Body of pancreas (tissue), 4 donors: ENCODE results near the gene ITGB2. TPM values are rescaled to one million over a fixed set of nuclear protein-coding genes. Genes with fewer than 3 reads are reported as not detected.

Experiments used
- ATAC-seq: fragments of 150-250 bp; one replicate; pipeline ENCODE4 v1.9.1; 2016
- DNase-seq, 4 donors: peaks; one replicate each; pipeline ENCODE4 v3.0.0-alpha.2; 2019
- H3K27ac ChIP-seq, 4 donors: fragments of 200-600 bp; sonication (generic); 1 replicate in 3 of 4; 2 replicates in 1 of 4; pipeline versions ENCODE4 v1.5.1 to v1.6.1; 2016 to 2019; ENCODE audit warnings: mild to moderate bottlenecking in 1 of 4, mixed read lengths in 1 of 4, moderate library complexity in 1 of 4
- H3K27me3 ChIP-seq, 2 donors: fragments of 200-600 bp; sonication (generic); one replicate each; pipeline ENCODE4 v1.6.0; 2016; ENCODE audit warnings: mild to moderate bottlenecking in 1 of 2
- H3K36me3 ChIP-seq, 2 donors: fragments of 200-600 bp; sonication (generic); replicated peaks in 1 of 2; 2 replicates each; pipeline ENCODE4 v1.5.1; 2016; ENCODE audit warnings: low read depth in 2 of 2; ENCODE audit not compliant: insufficient read depth in 1 of 2
- H3K4me1 ChIP-seq: fragments of 200-600 bp; sonication (generic); one replicate; pipeline ENCODE4 v1.6.0; 2016
- H3K4me3 ChIP-seq, 2 donors: fragments of 200-600 bp; sonication (generic); 1 replicate in 1 of 2; 2 replicates in 1 of 2; pipeline ENCODE4 v1.5.1; 2016 to 2019
- H3K9me3 ChIP-seq, 3 donors: fragments of 200-600 bp; sonication (generic); 1 replicate in 2 of 3; 2 replicates in 1 of 3; pipeline ENCODE4 v1.5.1; 2016
- CTCF ChIP-seq, 7 experiments: fragments of 450-650 bp in 4 of 7; fragments of 200-600 bp in 3 of 7; sonication (generic) in 3 of 7; IDR thresholded peaks; one replicate each; pipeline ENCODE4 v1.5.1; 2016 to 2019; ENCODE audit warnings: antibody characterized with exemption in 7 of 7
- POLR2A ChIP-seq, 3 donors: fragments of 450-650 bp; IDR thresholded peaks; one replicate each; pipeline ENCODE4 v1.6.1; 2016; ENCODE audit warnings: antibody characterized with exemption in 3 of 3, mild to moderate bottlenecking in 2 of 3
- WGBS, 2 donors: methylation state at CpG; one replicate each; pipeline ENCODE4 v1.1.5; 2017; 5-methylcytosine and 5-hydroxymethylcytosine counted together
- intact Hi-C: fragments of 100-400 bp; cut with DNase I; formaldehyde crosslinking; loops from one replicate; pipeline ENCODE4 v1.15.1; 2023
- total RNA-seq, 2 donors: library from RNA; depleted of rRNA; stranded (reverse); fragments of >200 nt; gene quantifications; one replicate each; pipeline ENCODE4 v1.1.0, GENCODE V29; 2016

Gene ITGB2
- total RNA-seq, 2 donors from 2014 or later, result 17.8 to 23.3 TPM

GRCh38 chr21:44960141-44961092, 39.7 kb upstream of the ITGB2 start:
- WGBS, 2 donors, result 87 to 91% methylated on average over 20 to 23 of the region's 23 CpGs
- Histone ChIP-seq H3K27me3 (no peaks in the 10 kb centered on the region), H3K4me1 (no peaks in the 10 kb centered on the region), H3K9me3 (no peaks in the 10 kb centered on the region), H3K4me3 (no peak overlapping the region), H3K27ac (no peak overlapping the region), H3K36me3 (peaks cover 0 to 6% of the 10 kb centered on the region in 2 donors)
- ATAC-seq, result no peak
- TF ChIP-seq CTCF (IDR thresholded peaks at IDR 0.05) (no peak), POLR2A (IDR thresholded peaks at IDR 0.05) (no peak)
- intact Hi-C loops, result loop anchor here (10.0 kb wide), 1 partner anchor 64 kb away; no protein-coding TSS in a partner anchor
- no peak for DNase-seq

DNA sequence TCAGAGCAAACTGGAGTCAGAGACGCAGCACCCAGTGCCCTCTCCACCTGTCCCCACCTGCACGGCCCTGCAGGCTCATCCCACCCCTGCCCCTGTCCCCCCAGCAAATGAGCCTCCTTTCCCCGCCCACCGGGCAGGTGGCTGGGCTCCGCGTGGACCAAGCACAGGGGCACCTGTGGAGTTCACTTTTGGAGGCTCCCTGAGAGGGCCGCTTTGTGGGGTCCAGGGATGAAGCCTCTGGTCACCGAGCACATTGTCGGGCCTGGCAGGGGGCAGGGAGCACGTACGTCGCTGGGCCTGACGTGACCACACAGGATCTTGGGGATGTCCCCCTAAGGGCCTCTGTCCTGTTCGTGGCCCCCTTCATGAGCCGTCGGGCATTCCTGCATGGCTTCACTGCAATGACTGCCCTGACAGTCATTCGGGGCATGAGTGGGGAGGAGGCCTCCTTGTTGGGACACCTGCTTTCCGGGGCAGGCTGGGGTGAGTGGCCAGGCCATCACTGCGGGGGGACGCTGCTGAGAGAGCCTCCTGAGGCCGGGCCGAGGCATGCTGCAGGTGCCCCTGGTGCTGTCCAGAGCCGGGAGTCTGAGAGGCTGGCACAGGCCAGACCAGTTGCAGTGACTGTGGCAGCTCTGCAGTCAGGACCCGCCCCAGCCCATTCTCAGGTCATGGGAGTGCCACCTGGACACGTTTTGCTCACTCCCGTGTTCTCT, 38.8 kb upstream of the ITGB2 start:
- WGBS, 2 donors, result 86 to 89% methylated on average over 11 to 26 of the region's 26 CpGs
- TF ChIP-seq POLR2A (IDR thresholded peaks at IDR 0.05) (no peak), CTCF (IDR thresholded peaks at IDR 0.05) (no peak)

GRCh38 chr21:44958471-44959191, 37.9 kb upstream of the ITGB2 start:
- no peaks in the 10 kb centered on the region for H3K27me3 ChIP-seq
- H3K27ac ChIP-seq, result peak overlapping the region in 2 of 4 donors; percentile 5 to 48
- H3K4me3 ChIP-seq, result no peak overlapping the region
- DNase-seq (peak; percentile 42 to 69 (median 56)), ATAC-seq (peak; percentile 71)
- H3K4me1 ChIP-seq, result no peaks in the 10 kb centered on the region
- intact Hi-C loops, result no loop called here
- peaks cover 0 to 6% of the 10 kb centered on the region in 2 donors for H3K36me3 ChIP-seq
- no peaks in the 10 kb centered on the region for H3K9me3 ChIP-seq
- TF ChIP-seq CTCF (IDR thresholded peaks at IDR 0.05) (no peak), POLR2A (IDR thresholded peaks at IDR 0.05) (no peak)
- WGBS, 2 donors, result 74 to 76% methylated on average over 27 to 28 of the region's 28 CpGs

More for the DNA sequence above, 38.8 kb upstream of the ITGB2 start:
- Histone ChIP-seq H3K4me1 (no peaks in the 10 kb centered on the region), H3K27ac (peak overlapping the region in 2 of 4 donors; percentile 5 to 23), H3K4me3 (no peak overlapping the region), H3K27me3 (no peaks in the 10 kb centered on the region), H3K36me3 (peaks cover 0 to 6% of the 10 kb centered on the region in 2 donors), H3K9me3 (no peaks in the 10 kb centered on the region)
- DNase-seq (no peak), ATAC-seq (no peak)
- intact Hi-C loops, result loop anchor here (10.0 kb wide), 1 partner anchor 65 kb away; no protein-coding TSS in a partner anchor

GRCh38 chr21:44957901-44958451, 37.3 kb upstream of the ITGB2 start:
- intact Hi-C loops, result no loop called here
- Histone ChIP-seq H3K4me1 (no peaks in the 10 kb centered on the region), H3K36me3 (peaks cover 0 to 6% of the 10 kb centered on the region in 2 donors), H3K27me3 (no peaks in the 10 kb centered on the region), H3K9me3 (no peaks in the 10 kb centered on the region), H3K4me3 (no peak overlapping the region), H3K27ac (peak overlapping the region in 1 of 4 donors; percentile 21)
- ATAC-seq, result no peak
- DNase-seq, result no peak
- TF ChIP-seq POLR2A (IDR thresholded peaks at IDR 0.05), result no peak
- no peak for TF ChIP-seq CTCF (IDR thresholded peaks at IDR 0.05)
- WGBS, 2 donors, result 87% methylated on average over 26 of the region's 26 CpGs; no CpG with 5 or more reads in 1 of the 2 donors
